Calu3 (cell line): ENCODE measurements around the gene ZKSCAN2. TPM values are rescaled to one million over a fixed set of nuclear protein-coding genes. Genes with fewer than 3 reads are reported as not detected.

Experiments used
- BruUV-seq: library from RNA; stranded (reverse); fragments of 400-500 nt; replicated peaks from 2 replicates; lab custom pipeline; 2021; lab: Mats Ljungman, UMichigan
- CTCF ChIA-PET: fragments of 300-600 bp; sonication (Branson Sonifier 250); formaldehyde crosslinking; loops from one replicate; lab custom pipeline; 2022; ENCODE audit warnings: antibody characterized with exemption; lab: Charles Lee
- DNase-seq: peaks from one replicate; pipeline ENCODE4 v3.0.0; 2022
- H3K27ac Mint-ChIP-seq: one replicate; pipeline ENCODE4 v1.8.0; 2022; ENCODE audit warnings: mixed read lengths; ENCODE audit not compliant: unreplicated experiment
- H3K27me3 Mint-ChIP-seq: one replicate; pipeline ENCODE4 v1.8.0; 2022; ENCODE audit warnings: mixed read lengths; ENCODE audit not compliant: unreplicated experiment
- H3K36me3 Mint-ChIP-seq: one replicate; pipeline ENCODE4 v1.8.0; 2022; ENCODE audit warnings: mild to moderate bottlenecking, moderate library complexity, mixed read lengths; ENCODE audit not compliant: insufficient read depth, unreplicated experiment
- H3K4me1 Mint-ChIP-seq: one replicate; pipeline ENCODE4 v1.8.0; 2022; ENCODE audit warnings: mild to moderate bottlenecking, low read depth, mixed read lengths; ENCODE audit not compliant: unreplicated experiment
- H3K4me3 Mint-ChIP-seq: one replicate; pipeline ENCODE4 v1.8.0; 2022; ENCODE audit warnings: mild to moderate bottlenecking, low read depth, moderate library complexity, mixed read lengths; ENCODE audit not compliant: unreplicated experiment
- H3K9me3 Mint-ChIP-seq: one replicate; pipeline ENCODE4 v1.8.0; 2022; ENCODE audit warnings: low read depth, mixed read lengths; ENCODE audit not compliant: unreplicated experiment
- CTCF ChIP-seq: fragments of 200-600 bp; IDR thresholded peaks from one replicate; pipeline ENCODE4 v1.8.0; 2022; ENCODE audit warnings: antibody characterized with exemption; ENCODE audit not compliant: unreplicated experiment
- intact Hi-C: fragments of 100-400 bp; cut with micrococcal nuclease; formaldehyde crosslinking; loops from one replicate; pipeline ENCODE4 v1.10.0; 2022; ENCODE audit not compliant: unreplicated experiment
- total RNA-seq: library from RNA; stranded (reverse); gene quantifications from 2 replicates; pipeline ENCODE4 v1.2.3, GENCODE V29; 2022

Gene ZKSCAN2
- total RNA-seq, 1 experiment from 2014 or later = 8.7 TPM

GRCh38 chr16:25217921-25218320, 39.7 kb downstream of the ZKSCAN2 start:
- no peak overlapping the region for H3K27ac Mint-ChIP-seq
- CTCF ChIA-PET = interaction anchor here (0.6 kb wide), 1 partner anchor 665 kb away, joined by 4 read pairs; no protein-coding TSS in a partner anchor
- DNase-seq = no peak
- peaks cover 50% of the 10 kb centered on the region for H3K27me3 Mint-ChIP-seq
- no peaks in the 10 kb centered on the region for H3K9me3 Mint-ChIP-seq
- intact Hi-C loops = no loop called here
- H3K36me3 Mint-ChIP-seq = no peaks in the 10 kb centered on the region
- H3K4me1 Mint-ChIP-seq = no peaks in the 10 kb centered on the region
- TF ChIP-seq CTCF = no peak
- no TSS peak for BruUV-seq
- H3K4me3 Mint-ChIP-seq = no peak overlapping the region

GRCh38 chr16:25217112-25217511, 40.5 kb downstream of the ZKSCAN2 start:
- CTCF ChIA-PET = no interaction called here
- intact Hi-C loops = no loop called here
- Mint-ChIP-seq H3K27me3 (peaks cover 51% of the 10 kb centered on the region), H3K4me3 (no peak overlapping the region), H3K9me3 (no peaks in the 10 kb centered on the region), H3K36me3 (no peaks in the 10 kb centered on the region), H3K27ac (no peak overlapping the region), H3K4me1 (no peaks in the 10 kb centered on the region)
- no peak for TF ChIP-seq CTCF
- no peak for DNase-seq
- no TSS peak for BruUV-seq

- H3K4me1 Mint-ChIP-seq = no peaks in the 10 kb centered on the region
- no peak for DNase-seq
- peaks cover 51% of the 10 kb centered on the region for H3K27me3 Mint-ChIP-seq
- no peak for TF ChIP-seq CTCF
- H3K36me3 Mint-ChIP-seq = no peaks in the 10 kb centered on the region
- H3K9me3 Mint-ChIP-seq = no peaks in the 10 kb centered on the region
- no peak overlapping the region for H3K4me3 Mint-ChIP-seq
- BruUV-seq = no TSS peak
- CTCF ChIA-PET = interaction anchor here (0.6 kb wide), 1 partner anchor 12 kb away, joined by 3 read pairs; no protein-coding TSS in a partner anchor
- no peak overlapping the region for H3K27ac Mint-ChIP-seq
- intact Hi-C loops = no loop called here
Observed at GRCh38 chr16:25213709-25214397, 43.8 kb downstream of the ZKSCAN2 start.

GRCh38 chr16:25212636-25213035, 45.0 kb downstream of the ZKSCAN2 start:
- H3K4me1 Mint-ChIP-seq = no peaks in the 10 kb centered on the region
- CTCF ChIA-PET = interaction anchor here (1.0 kb wide), 1 partner anchor 13 kb away, joined by 4 read pairs; no protein-coding TSS in a partner anchor
- intact Hi-C loops = no loop called here
- H3K36me3 Mint-ChIP-seq = no peaks in the 10 kb centered on the region
- H3K27ac Mint-ChIP-seq = no peak overlapping the region
- no TSS peak for BruUV-seq
- no peaks in the 10 kb centered on the region for H3K9me3 Mint-ChIP-seq
- peaks cover 46% of the 10 kb centered on the region for H3K27me3 Mint-ChIP-seq
- no peak overlapping the region for H3K4me3 Mint-ChIP-seq
- DNase-seq = no peak
- no peak for TF ChIP-seq CTCF
